HCT116 (cell line): ENCODE data around the gene GPRC5A. TPM values are rescaled to one million over a fixed set of nuclear protein-coding genes. Genes with fewer than 3 reads are reported as not detected.

ENCODE experiments used
- ATAC-seq: fragments of 200-7000 bp; cut with Tn5 transposase; 2 replicates; pipeline ENCODE4 v1.9.1; 2020; ENCODE audit warnings: mild to moderate bottlenecking, moderate library complexity
- BruUV-seq: library from RNA; stranded (reverse); fragments of 400-500 nt; replicated peaks from 2 replicates; lab custom pipeline; 2021; lab: Mats Ljungman, UMichigan
- CTCF ChIA-PET: fragments of 300-600 bp; sonication (Branson Sonifier 250); formaldehyde crosslinking; loops from one replicate; lab custom pipeline; 2021; ENCODE audit warnings: antibody characterized with exemption; lab: Charles Lee
- POLR2A ChIA-PET: fragments of 300-600, 350-600 bp; sonication (Branson Sonifier 250); formaldehyde crosslinking; loops from one replicate; lab custom pipeline; 2021; ENCODE audit warnings: antibody characterized with exemption; lab: Charles Lee
- RAD21 ChIA-PET, 2 experiments: fragments of 300-600 bp; sonication (Branson Sonifier 250); formaldehyde crosslinking; loops; one replicate each; lab custom pipeline; 2023; ENCODE audit warnings: low total read pairs in 2 of 2; ENCODE audit not compliant: uncharacterized antibody in 2 of 2, unreplicated experiment in 2 of 2, low non-redundant PET in 1 of 2; lab: Charles Lee
- DNase-seq: peaks from one replicate; pipeline ENCODE4 v3.0.0-alpha.2; 2010; ENCODE audit warnings: low read depth, low spot score
- H2AFZ ChIP-seq: fragments of 200-600 bp; shearing (Covaris generic), sonication (generic); 2 replicates; pipeline ENCODE4 v1.6.1; 2017; ENCODE audit warnings: low read depth, mixed run types, mixed read lengths, antibody characterized with exemption, low read length; ENCODE audit not compliant: poor library complexity, severe bottlenecking
- H3K27ac ChIP-seq: 2 replicates; pipeline ENCODE4 v1.5.1; 2012; ENCODE audit warnings: low read depth, low read length
- H3K27me3 ChIP-seq: fragments of 200-600 bp; sonication (generic); 2 replicates; pipeline ENCODE4 v1.6.1; 2016; ENCODE audit warnings: mixed run types, low read length, mixed read lengths; ENCODE audit not compliant: insufficient read depth
- H3K36me3 ChIP-seq, 2 experiments: fragments of 200-500 bp in 1 of 2; fragments of 200-600 bp in 1 of 2; sonication (Bioruptor generic) in 1 of 2; sonication (generic) in 1 of 2; 2 replicates each; pipeline versions ENCODE4 v1.5.1 to v1.6.1; 2014 to 2016; ENCODE audit warnings: low read length in 2 of 2, inconsistent platforms in 1 of 2, mixed read lengths in 1 of 2, mixed run types in 1 of 2; ENCODE audit not compliant: insufficient read depth in 2 of 2, control insufficient read depth in 1 of 2
- H3K4me1 ChIP-seq, 2 experiments: fragments of 200-600 bp in 1 of 2; sonication (generic) in 1 of 2; 2 replicates each; pipeline versions ENCODE4 v1.5.1 to v1.6.1; 2012 to 2017; ENCODE audit warnings: low read length in 2 of 2, inconsistent platforms in 1 of 2, mild to moderate bottlenecking in 1 of 2, mixed read lengths in 1 of 2, mixed run types in 1 of 2, moderate library complexity in 1 of 2; ENCODE audit not compliant: insufficient read depth in 2 of 2, control insufficient read depth in 1 of 2
- H3K4me2 ChIP-seq: fragments of 200-600 bp; sonication (generic); 2 replicates; pipeline ENCODE4 v1.6.1; 2017; ENCODE audit warnings: mixed run types, low read length, mixed read lengths
- H3K4me3 ChIP-seq, 2 experiments: fragments of 200-600 bp in 1 of 2; sonication (generic) in 1 of 2; replicated peaks in 1 of 2; 2 replicates each; pipeline ENCODE4 v1.5.1; 2011 to 2016; ENCODE audit warnings: low read length in 2 of 2, control low read depth in 1 of 2, low read depth in 1 of 2, mild to moderate bottlenecking in 1 of 2, mixed read lengths in 1 of 2, mixed run types in 1 of 2
- H3K79me2 ChIP-seq: fragments of 200-600 bp; sonication (generic); 2 replicates; pipeline ENCODE4 v1.6.1; 2017; ENCODE audit warnings: mild to moderate bottlenecking, mixed run types, low read length, moderate library complexity, mixed read lengths; ENCODE audit not compliant: insufficient read depth
- H3K9ac ChIP-seq: fragments of 200-600 bp; sonication (generic); 2 replicates; pipeline ENCODE4 v1.6.1; 2016; ENCODE audit warnings: low read length, mixed read lengths
- H3K9me2 ChIP-seq: fragments of 200-600 bp; sonication (generic), shearing (Covaris generic); 2 replicates; pipeline ENCODE4 v1.6.1; 2017; ENCODE audit warnings: mixed run types, mild to moderate bottlenecking, moderate library complexity; ENCODE audit not compliant: insufficient read depth
- H3K9me3 ChIP-seq, 2 experiments: fragments of 200-500 bp in 1 of 2; fragments of 200-600 bp in 1 of 2; sonication (Bioruptor generic) in 1 of 2; sonication (generic) in 1 of 2; 2 replicates each; pipeline ENCODE4 v1.6.1; 2014 to 2017; ENCODE audit warnings: low read length in 2 of 2, mixed read lengths in 2 of 2, inconsistent platforms in 1 of 2, low read depth in 1 of 2, mild to moderate bottlenecking in 1 of 2, mixed run types in 1 of 2, moderate library complexity in 1 of 2; ENCODE audit not compliant: control insufficient read depth in 1 of 2, insufficient read depth in 1 of 2
- H4K20me1 ChIP-seq: fragments of 200-600 bp; sonication (generic), shearing (Covaris generic); 2 replicates; pipeline ENCODE4 v1.6.1; 2017; ENCODE audit warnings: mixed run types, mild to moderate bottlenecking, moderate library complexity; ENCODE audit not compliant: insufficient read depth
- ATF3 ChIP-seq: IDR thresholded peaks from 2 replicates; pipeline ENCODE4 v1.6.1; 2012
- CEBPB ChIP-seq: IDR thresholded peaks from 2 replicates; pipeline ENCODE4 v1.6.1; 2012; ENCODE audit warnings: low read depth
- REST ChIP-seq: IDR thresholded peaks from 2 replicates; pipeline ENCODE4 v1.6.1; 2012; ENCODE audit warnings: low read depth
- SRF ChIP-seq: IDR thresholded peaks from 2 replicates; pipeline ENCODE4 v1.6.1; 2012; ENCODE audit warnings: low read depth
- ZNF274 ChIP-seq: fragments of 200-500 bp; sonication (Bioruptor generic); IDR thresholded peaks from 2 replicates; pipeline ENCODE4 v1.6.1; 2014; ENCODE audit warnings: mild to moderate bottlenecking, low read depth, low read length, inconsistent platforms
- intact Hi-C: fragments of 100-400 bp; cut with micrococcal nuclease; formaldehyde crosslinking; loops from 2 replicates; pipeline ENCODE4 v1.10.0; 2022
- total RNA-seq: library from RNA; stranded (reverse); gene quantifications from one replicate; pipeline ENCODE4 v1.2.1, GENCODE V29; 2021; ENCODE audit not compliant: unreplicated experiment
- TF ChIP-seq, protein P1 (sequence below): IDR thresholded peaks from 2 replicates; pipeline ENCODE4 v1.6.1; 2012

Gene GPRC5A
- total RNA-seq, 1 experiment from 2014 or later: 305 TPM

GRCh38 chr12:12898136-12898717, 6.9 kb downstream of the GPRC5A start:
- Histone ChIP-seq H3K4me2 (peak overlapping the region; percentile 65), H3K27ac (peak overlapping the region; percentile 0; the same call in 1 of the 2 replicates), H3K4me3 (no peak overlapping the region; a peak in 1 of 4 replicates), H3K27me3 (no peaks in the 10 kb centered on the region), H3K9me3 (no peaks in the 10 kb centered on the region), H3K4me1 (peaks cover 94 to 99% of the 10 kb centered on the region in 2 experiments), H2AFZ (no peak overlapping the region), H3K9ac (peak overlapping the region; percentile 30; the same call in 1 of the 2 replicates), H3K36me3 (peaks cover 0 to 28% of the 10 kb centered on the region in 2 experiments; a peak in 1 of 4 replicates), H3K79me2 (peaks cover 99% of the 10 kb centered on the region), H4K20me1 (peaks cover 43% of the 10 kb centered on the region), H3K9me2 (no peaks in the 10 kb centered on the region)
- no peak for TF ChIP-seq CEBPB
- no peak for TF ChIP-seq ZNF274
- no peak for TF ChIP-seq ATF3
- TF ChIP-seq REST: no peak
- peak; percentile 33; the same call in 1 of the 2 replicates for TF ChIP-seq SRF
- TF ChIP-seq, protein P1, sequence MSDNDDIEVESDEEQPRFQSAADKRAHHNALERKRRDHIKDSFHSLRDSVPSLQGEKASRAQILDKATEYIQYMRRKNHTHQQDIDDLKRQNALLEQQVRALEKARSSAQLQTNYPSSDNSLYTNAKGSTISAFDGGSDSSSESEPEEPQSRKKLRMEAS: peak; percentile 34; the same call in 1 of the 2 replicates
- no TSS peak for BruUV-seq
- RAD21 ChIA-PET: interaction anchor here (0.7 to 1.7 kb wide), 3 partner anchors 61 to 277 kb away, joined by 3 read pairs; no protein-coding TSS in a partner anchor
- DNase-seq (no peak), ATAC-seq (no peak)
- intact Hi-C loops: loop anchor here (10.0 kb wide), 1 partner anchor 173 kb away; no protein-coding TSS in a partner anchor
- POLR2A ChIA-PET: interaction anchor here (0.7 to 3.6 kb wide), 4 partner anchors 26 to 298 kb away, joined by 3 to 18 read pairs (median 6); partner anchors contain the start of gene EMP1
- CTCF ChIA-PET: no interaction called here
